DOHH2 (cell line): ENCODE results near the gene SPATA33.

Experiments used
- H3F3A ChIP-seq: fragments of 200-600 bp; sonication (generic), shearing (Covaris generic); 2 replicates; pipeline ENCODE4 v1.6.0; 2016; ENCODE audit warnings: antibody characterized with exemption, mild to moderate bottlenecking; ENCODE audit not compliant: control insufficient read depth, insufficient read depth
- H3K27ac ChIP-seq: fragments of 200-600 bp; sonication (generic); 2 replicates; pipeline ENCODE4 v1.5.1; 2014; ENCODE audit warnings: low read depth, mild to moderate bottlenecking, low read length, moderate library complexity
- H3K27me3 ChIP-seq: fragments of 200-600 bp; sonication (generic); 2 replicates; pipeline ENCODE4 v1.6.1; 2014; ENCODE audit warnings: mild to moderate bottlenecking, low read length, mixed read lengths; ENCODE audit not compliant: control insufficient read depth
- H3K36me3 ChIP-seq: fragments of 200-600 bp; sonication (generic); 2 replicates; pipeline ENCODE4 v1.6.1; 2014; ENCODE audit warnings: mild to moderate bottlenecking, low read length, moderate library complexity, mixed read lengths; ENCODE audit not compliant: control insufficient read depth
- H3K4me1 ChIP-seq: fragments of 200-600 bp; sonication (generic); 2 replicates; pipeline ENCODE4 v1.6.1; 2014; ENCODE audit warnings: mild to moderate bottlenecking, low read length, mixed read lengths; ENCODE audit not compliant: control insufficient read depth
- H3K4me2 ChIP-seq: fragments of 200-600 bp; sonication (generic); 2 replicates; pipeline ENCODE4 v1.6.0; 2014; ENCODE audit warnings: mild to moderate bottlenecking, low read length, moderate library complexity
- H3K4me3 ChIP-seq: fragments of 200-600 bp; sonication (generic); 2 replicates; pipeline ENCODE4 v1.5.1; 2014; ENCODE audit warnings: mild to moderate bottlenecking, low read length, mixed read lengths
- H3K79me2 ChIP-seq: fragments of 200-600 bp; sonication (generic); 2 replicates; pipeline ENCODE4 v1.6.1; 2014; ENCODE audit warnings: mild to moderate bottlenecking, low read length, mixed read lengths; ENCODE audit not compliant: control insufficient read depth
- H3K9me2 ChIP-seq: fragments of 200-600 bp; sonication (generic); replicated peaks from 2 replicates; pipeline ENCODE4 v1.6.1; 2014; ENCODE audit warnings: mild to moderate bottlenecking, low read length, mixed read lengths; ENCODE audit not compliant: control insufficient read depth
- H3K9me3 ChIP-seq: fragments of 200-600 bp; sonication (generic); 2 replicates; pipeline ENCODE4 v1.6.1; 2014; ENCODE audit warnings: antibody characterized with exemption, low read length, mixed read lengths; ENCODE audit not compliant: control insufficient read depth, insufficient read depth
- H4K20me1 ChIP-seq: fragments of 200-600 bp; sonication (generic); 2 replicates; pipeline ENCODE4 v1.6.0; 2014; ENCODE audit warnings: low read depth, mild to moderate bottlenecking, antibody characterized with exemption, low read length, moderate library complexity; ENCODE audit not compliant: control insufficient read depth, insufficient read depth
- CTCF ChIP-seq: fragments of 200-600 bp; sonication (generic); IDR thresholded peaks from one replicate; pipeline ENCODE4 v1.5.1; 2014; ENCODE audit warnings: antibody characterized with exemption, mild to moderate bottlenecking, low read depth, low read length; ENCODE audit not compliant: poor library complexity, severe bottlenecking
- EZH2phosphoT487 ChIP-seq: fragments of 200-600 bp; sonication (generic); IDR thresholded peaks from 2 replicates; pipeline ENCODE4 v1.6.1; 2017; ENCODE audit warnings: borderline replicate concordance, mild to moderate bottlenecking, antibody characterized with exemption, low read length, moderate library complexity, mixed read lengths

The SPATA33 gene

GRCh38 chr16:89621136-89621697 is 36.4 kb upstream of the SPATA33 start:
- Histone ChIP-seq H3K4me1 (peaks cover 12% of the 10 kb centered on the region), H3K9me2 (no peaks in the 10 kb centered on the region), H3K36me3 (no peaks in the 10 kb centered on the region), H3K4me3 (no peak overlapping the region), H4K20me1 (no peaks in the 10 kb centered on the region), H3F3A (peaks cover 8% of the 10 kb centered on the region; the same call in 1 of the 2 replicates), H3K79me2 (no peaks in the 10 kb centered on the region), H3K27ac (no peak overlapping the region), H3K4me2 (no peak overlapping the region), H3K27me3 (peaks cover 7% of the 10 kb centered on the region; the same call in 1 of the 2 replicates), H3K9me3 (no peaks in the 10 kb centered on the region)
- TF ChIP-seq CTCF, result no peak
- TF ChIP-seq EZH2phosphoT487, result no peak

GRCh38 chr16:89621698-89622409 is 35.8 kb upstream of the SPATA33 start:
- Histone ChIP-seq H3K4me1 (peaks cover 5% of the 10 kb centered on the region), H3K27ac (no peak overlapping the region)
- TF ChIP-seq EZH2phosphoT487 (no peak), CTCF (no peak)

GRCh38 chr16:89623511-89624261 is 34.0 kb upstream of the SPATA33 start:
- Histone ChIP-seq H3K36me3 (no peaks in the 10 kb centered on the region), H3F3A (0 out of 2 replicates have a peak, but pooled peaks cover under 1% of the 10 kb centered on the region), H4K20me1 (no peaks in the 10 kb centered on the region), H3K4me2 (no peak overlapping the region), H3K4me3 (no peak overlapping the region), H3K27me3 (peaks cover 7% of the 10 kb centered on the region; the same call in 1 of the 2 replicates), H3K9me2 (no peaks in the 10 kb centered on the region), H3K27ac (no peak overlapping the region), H3K79me2 (no peaks in the 10 kb centered on the region), H3K4me1 (no peaks in the 10 kb centered on the region), H3K9me3 (no peaks in the 10 kb centered on the region)
- TF ChIP-seq CTCF, result no peak
- no peak for TF ChIP-seq EZH2phosphoT487

More at GRCh38 chr16:89621698-89622409, 35.8 kb upstream of the SPATA33 start:
- no peaks in the 10 kb centered on the region for H4K20me1 ChIP-seq
- H3K27me3 ChIP-seq, result peaks cover 7% of the 10 kb centered on the region; the same call in 1 of the 2 replicates
- no peaks in the 10 kb centered on the region for H3K9me3 ChIP-seq
- H3K79me2 ChIP-seq, result no peaks in the 10 kb centered on the region
- no peaks in the 10 kb centered on the region for H3K9me2 ChIP-seq
- peaks cover 8% of the 10 kb centered on the region; the same call in 1 of the 2 replicates for H3F3A ChIP-seq
- no peak overlapping the region for H3K4me2 ChIP-seq
- H3K4me3 ChIP-seq, result no peak overlapping the region
- H3K36me3 ChIP-seq, result no peaks in the 10 kb centered on the region
